SH-SY5Y (cell line): ENCODE measurements around the gene SPTSSA.

Experiments used
- GATA2 ChIP-seq: IDR thresholded peaks from 2 replicates; pipeline ENCODE4 v1.6.1; 2011; ENCODE audit warnings: mild to moderate bottlenecking, low read depth, low read length
- GATA3 ChIP-seq: IDR thresholded peaks from 2 replicates; pipeline ENCODE4 v1.6.1; 2011; ENCODE audit warnings: low read depth, mild to moderate bottlenecking, low read length, moderate library complexity

DNA sequence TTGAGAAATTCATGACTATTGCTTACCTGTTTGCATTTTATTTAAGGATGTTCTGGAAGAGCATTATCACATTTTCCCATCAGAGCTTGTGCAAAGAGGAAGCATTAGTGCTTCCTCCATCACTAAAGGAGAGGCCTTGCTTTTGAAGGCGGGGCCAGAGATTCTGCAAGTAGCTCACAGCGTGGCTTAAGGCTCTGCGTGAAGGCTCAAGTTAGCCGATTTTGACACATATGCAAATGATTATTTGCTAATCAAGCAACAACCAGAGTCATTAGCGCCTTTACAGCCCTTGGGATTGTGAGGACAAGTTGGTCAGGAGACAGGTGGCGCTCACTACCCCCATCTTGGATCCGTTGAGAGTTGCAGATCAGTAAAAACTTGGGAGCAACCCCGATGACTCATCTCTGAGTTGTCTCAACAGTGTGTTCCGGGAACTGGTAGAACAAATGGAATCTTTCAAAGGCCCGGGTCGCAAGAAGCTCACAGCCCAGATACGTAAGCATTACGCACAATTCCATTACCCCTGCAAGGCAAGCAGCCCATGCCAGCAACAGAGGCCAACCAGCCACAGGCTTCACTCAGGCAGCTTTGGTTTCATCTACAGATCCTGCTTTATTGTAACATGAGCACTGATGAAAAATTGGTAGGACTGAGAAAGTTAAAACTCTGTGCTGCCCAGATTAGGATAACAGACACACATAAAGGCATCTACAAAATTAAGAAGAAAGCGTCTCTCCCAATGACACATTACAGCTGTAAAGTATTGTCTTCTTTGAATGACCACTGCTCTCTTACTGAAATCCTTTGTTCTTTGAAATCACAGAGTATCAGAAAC lies 34.9 kb upstream of the SPTSSA start:
- TF ChIP-seq GATA3: no peak
- TF ChIP-seq GATA2: no peak
